Measurements from ENCODE around the gene PPP1R16B.
A peak's percentile ranks its signal among the peaks of the same experiment; 100 is the strongest.

PPP1R16B gene

DNA sequence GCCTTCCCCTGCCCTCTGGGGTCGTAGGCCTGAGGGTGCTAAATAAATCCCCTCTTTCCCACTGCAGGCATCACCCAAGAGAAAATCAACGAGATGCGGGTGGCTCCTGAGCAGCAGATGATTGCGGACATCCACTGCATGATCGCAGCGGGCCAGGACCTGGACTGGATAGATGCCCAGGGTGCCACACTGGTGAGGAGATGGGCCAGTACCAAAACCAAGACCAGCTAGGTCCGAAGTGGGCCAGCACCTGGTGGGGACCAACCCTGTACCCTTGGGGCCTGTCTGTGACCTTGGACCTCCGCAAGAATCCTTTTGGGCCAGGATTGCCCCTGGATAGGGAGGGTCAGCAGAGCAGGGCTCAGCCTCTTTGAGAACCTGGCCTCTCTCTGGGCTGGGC lies 97.1 kb downstream of the PPP1R16B start:
- DNase-seq = no peak

DNA sequence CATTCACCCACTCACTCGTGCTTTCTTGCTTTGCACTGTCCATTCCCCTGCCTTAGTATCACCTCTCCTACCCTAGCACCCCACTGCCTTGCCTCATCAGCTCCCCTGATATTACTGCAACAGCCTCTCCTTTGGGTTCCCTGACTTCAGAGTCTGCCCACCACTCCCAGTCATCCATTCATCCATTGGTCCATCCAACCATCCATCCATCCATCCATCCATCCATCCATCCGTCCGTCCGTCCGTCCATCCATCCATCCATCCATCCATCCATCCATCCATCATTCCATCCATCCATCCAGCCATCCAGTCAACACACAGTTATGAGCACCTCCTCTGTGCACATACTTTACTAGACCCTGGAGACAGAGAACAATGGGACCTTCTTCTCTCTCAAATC lies 97.8 kb downstream of the PPP1R16B start:
- no peak for DNase-seq

- no peak for DNase-seq
Observed at GRCh38 chr20:38905375-38905774, 99.9 kb downstream of the PPP1R16B start.

DNA sequence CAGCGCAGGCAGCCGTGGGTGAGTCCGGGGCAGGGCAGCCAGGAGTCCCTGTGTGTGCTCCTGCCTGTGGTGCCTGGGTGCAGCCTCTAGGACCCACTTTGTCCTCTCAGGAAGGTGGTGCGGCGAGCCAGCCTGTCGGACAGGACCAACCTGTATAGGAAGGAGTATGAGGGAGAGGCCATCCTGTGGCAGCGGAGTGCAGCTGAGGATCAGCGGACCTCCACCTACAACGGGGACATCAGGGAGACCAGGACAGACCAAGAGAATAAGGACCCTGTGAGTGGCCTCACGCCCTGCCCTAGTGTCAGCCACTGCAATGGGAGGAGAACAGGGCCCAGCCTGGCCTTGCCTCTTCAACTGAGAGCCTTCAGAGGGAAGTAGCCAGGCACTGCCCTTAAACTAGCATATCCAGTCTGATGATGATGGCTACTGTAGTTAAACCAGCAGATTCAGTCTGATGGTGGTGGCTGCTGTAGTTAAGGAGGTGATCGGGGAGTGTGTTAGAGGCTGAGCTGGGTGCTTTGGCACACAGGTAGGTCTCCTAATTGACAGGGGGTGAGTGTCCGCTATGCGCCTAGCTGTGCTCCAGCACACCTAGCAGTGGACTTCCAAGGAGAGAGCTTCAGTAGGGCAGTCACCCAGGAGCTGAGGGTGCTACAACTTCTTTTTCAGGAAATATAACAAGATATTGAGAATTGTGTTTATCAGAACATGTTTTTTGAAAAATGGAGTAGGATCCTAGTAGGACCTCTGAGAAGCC lies 102.6 kb downstream of the PPP1R16B start:
- no peak for DNase-seq

GRCh38 chr20:38915355-38915754 lies 109.9 kb downstream of the PPP1R16B start:
- DNase-seq = no peak

DNA sequence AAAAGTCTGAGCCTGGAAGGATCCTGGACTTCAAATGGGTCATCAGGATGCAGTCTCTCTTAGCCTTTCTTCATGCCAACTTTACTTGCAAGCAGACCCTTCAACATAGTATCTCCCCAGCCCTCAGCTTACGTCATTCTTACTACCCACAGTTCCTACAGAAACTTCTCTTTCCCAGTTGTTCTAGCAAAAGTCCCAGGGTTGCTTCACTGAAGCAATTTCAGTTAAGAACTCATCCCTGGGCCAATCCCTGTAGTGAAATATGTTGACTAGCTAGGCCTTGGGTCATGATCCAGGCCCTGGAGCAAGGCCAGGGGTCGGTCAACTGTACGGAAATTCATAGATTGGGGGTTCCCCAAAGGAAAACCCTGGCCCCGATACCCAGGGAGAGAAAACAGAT lies 112.2 kb downstream of the PPP1R16B start:
- no peak for DNase-seq

DNA sequence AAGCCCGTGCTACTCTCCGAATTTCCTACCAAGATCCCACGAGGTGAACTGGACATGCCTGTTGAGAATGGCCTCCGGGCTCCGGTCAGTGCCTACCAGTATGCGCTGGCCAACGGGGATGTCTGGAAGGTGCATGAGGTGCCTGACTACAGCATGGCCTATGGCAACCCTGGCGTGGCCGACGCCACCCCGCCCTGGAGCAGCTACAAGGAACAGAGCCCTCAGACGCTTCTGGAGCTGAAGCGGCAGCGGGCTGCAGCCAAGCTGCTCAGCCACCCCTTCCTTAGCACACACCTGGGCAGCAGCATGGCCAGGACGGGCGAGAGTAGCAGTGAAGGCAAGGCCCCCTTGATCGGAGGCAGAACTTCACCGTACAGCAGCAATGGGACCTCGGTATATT lies 112.7 kb downstream of the PPP1R16B start:
- DNase-seq = no peak

- DNase-seq = no peak
Observed at GRCh38 chr20:38919683-38920082, 114.2 kb downstream of the PPP1R16B start.

DNA sequence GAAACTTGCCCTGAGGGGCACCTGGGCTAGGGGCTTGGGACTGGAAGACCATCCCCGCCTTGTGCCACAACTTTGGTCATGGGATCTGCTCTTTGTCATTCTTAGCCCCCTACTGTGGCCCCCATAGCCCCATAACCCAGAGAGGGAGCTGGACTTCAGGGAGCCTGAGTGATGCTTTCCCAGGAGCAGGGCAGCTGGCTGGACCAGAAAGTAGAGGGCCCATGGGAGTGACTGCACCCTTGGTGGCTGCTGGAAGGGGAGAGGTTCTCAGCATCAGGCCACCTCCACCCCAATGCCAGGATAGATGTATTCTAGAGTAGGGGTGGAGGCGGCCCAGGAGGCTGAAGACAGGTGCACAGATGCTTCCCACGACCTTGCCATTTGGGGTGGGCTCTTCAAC lies 114.9 kb downstream of the PPP1R16B start:
- no peak for DNase-seq

GRCh38 chr20:38920851-38921250 lies 115.4 kb downstream of the PPP1R16B start:
- DNase-seq = no peak

DNA sequence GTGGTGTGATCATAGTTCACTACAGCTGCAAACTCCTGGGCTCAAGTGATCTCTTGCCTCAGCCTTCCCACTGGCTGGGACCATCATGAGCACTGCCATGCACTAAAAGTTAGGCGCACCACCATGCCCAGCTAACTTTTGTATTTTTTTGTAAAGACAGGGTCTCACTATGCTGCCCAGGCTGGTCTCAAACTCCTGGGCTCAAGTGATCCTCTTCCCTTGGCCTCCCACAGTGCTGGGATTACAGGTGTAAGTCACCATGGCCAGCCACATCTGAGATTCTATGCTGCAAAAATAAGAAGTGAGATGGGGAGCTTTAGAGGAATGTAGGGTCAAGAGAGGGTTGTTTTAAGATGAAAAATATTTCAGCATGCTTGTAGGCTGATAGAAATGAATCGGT lies 119.2 kb downstream of the PPP1R16B start:
- DNase-seq = no peak

GRCh38 chr20:38926142-38926933 lies 120.8 kb downstream of the PPP1R16B start, which contains the start of gene FAM83D:
FAM83D (plus strand) TSS chr20:38926417; CDS start chr20:38926443, 26 bp downstream.
- peak; percentile 96 for DNase-seq

DNA sequence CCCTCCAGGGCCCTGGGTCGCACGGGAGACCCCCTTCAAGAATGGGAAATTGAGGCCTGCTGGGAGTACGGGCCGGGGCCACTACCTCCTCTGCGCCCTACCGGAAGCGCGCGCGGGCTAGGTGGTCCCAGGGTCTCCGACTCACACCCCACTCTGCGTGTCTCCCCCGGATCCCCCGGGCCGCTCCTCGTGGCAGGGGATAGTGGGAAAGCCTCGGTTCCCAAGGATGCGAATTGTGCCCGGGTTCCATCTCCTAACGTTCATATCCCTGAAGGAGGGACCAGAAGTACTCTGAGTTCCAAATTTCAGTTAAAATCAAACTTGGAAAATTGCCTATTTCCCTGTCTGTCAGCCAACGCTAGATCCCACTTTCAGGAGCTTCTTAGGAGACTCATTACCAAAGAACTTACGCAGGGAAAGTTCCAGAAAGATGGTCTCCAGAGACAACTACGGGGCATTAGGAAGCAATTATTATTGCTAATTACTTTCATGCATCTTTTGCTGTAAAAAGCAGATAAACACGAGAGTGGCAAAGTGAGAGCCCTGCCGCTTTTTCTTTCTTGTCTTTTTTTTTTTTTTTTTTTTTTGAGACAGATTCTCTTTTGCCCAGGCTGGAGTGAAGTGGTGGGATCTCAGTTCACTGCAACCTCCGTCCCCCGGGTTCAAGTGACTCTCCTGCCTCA lies 121.6 kb downstream of the PPP1R16B start:
- DNase-seq = no peak

GRCh38 chr20:38927902-38928578 lies 122.5 kb downstream of the PPP1R16B start:
- no peak for DNase-seq

GRCh38 chr20:38930242-38930569 lies 124.7 kb downstream of the PPP1R16B start:
- no peak for DNase-seq

DNA sequence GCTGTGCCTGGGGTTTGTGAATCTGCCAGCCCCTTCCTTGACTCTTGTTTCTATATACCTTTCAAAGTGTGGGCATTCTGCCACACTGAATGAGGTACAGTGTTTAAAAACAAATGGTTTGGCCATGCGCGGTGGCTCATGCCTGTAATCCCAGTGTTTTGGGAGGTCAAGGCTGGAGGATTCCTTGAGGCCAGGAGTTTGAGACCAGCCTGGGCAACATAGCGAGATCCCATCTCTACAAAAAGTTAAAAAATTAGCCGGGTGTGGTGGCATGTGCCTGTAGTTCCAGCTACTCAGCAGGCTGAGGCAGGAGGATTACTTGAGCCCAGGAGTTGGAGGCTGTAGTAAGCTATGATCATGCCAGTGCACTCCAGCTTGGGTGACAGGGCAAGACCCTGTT lies 126.5 kb downstream of the PPP1R16B start:
- DNase-seq = no peak

- no peak for DNase-seq
Observed at GRCh38 chr20:38932457-38933120, 127.1 kb downstream of the PPP1R16B start.

- DNase-seq = no peak
Observed at GRCh38 chr20:38934530-38934929, 129.0 kb downstream of the PPP1R16B start.

DNA sequence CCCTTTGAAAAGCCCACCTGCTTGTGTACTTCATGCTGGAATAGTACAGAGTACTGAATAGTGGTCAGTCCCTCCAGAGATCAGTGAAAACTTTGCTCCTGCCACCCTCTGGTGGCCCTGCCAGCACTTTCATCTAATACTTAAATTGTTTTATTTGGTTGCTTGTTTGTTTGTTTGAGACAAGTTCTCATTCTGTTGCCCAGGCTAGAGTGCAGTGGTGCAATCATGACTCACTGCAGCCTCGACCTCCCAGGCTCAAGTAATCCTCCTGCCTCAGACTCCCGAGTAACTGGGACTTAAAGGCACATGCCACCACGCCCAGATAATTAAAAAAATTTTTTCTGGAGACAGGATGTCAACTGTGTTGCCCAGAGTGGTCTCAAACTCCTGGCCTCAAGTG lies 129.8 kb downstream of the PPP1R16B start:
- DNase-seq = no peak

DNA sequence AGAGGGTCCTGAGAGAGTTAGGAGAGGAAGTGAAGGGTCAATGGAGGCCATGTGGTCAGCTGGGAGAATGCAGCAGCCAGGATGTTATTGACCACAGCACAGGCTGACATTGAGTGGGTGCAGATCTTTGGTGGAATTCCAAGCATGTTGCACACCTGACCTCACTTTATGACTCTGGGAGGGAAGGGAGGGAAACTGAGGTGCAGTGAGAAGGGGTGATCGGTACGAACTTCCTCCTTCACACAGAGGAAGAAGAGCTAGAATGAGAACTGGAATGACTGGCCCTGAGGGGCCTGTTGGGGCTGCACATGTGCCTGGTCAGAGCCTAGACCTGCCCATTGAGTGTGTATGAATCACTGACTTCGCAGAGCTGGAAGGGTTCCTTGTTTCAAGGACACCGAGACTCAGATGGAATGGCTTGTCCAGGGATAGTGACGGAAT lies 130.5 kb downstream of the PPP1R16B start:
- DNase-seq = no peak

DNA sequence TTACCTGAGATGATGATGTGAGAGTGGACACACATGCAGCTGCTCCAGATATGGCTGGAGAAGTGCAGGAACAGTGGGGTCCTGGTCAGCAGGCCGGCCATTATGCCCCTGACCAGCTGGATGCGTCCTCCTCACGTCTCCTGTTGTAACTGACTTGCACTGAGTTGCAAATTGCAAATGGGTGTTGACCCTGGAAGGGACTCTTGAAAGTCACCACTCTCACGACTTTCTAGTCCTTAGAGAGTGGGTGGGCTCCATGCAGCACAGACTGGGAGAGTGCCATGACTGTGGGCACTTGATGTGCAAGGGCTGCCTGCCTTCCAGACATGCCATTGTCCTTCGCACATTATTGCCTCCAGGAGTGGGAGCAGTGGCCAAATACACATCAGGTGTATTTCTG lies 131.5 kb downstream of the PPP1R16B start:
- no peak for DNase-seq

DNA sequence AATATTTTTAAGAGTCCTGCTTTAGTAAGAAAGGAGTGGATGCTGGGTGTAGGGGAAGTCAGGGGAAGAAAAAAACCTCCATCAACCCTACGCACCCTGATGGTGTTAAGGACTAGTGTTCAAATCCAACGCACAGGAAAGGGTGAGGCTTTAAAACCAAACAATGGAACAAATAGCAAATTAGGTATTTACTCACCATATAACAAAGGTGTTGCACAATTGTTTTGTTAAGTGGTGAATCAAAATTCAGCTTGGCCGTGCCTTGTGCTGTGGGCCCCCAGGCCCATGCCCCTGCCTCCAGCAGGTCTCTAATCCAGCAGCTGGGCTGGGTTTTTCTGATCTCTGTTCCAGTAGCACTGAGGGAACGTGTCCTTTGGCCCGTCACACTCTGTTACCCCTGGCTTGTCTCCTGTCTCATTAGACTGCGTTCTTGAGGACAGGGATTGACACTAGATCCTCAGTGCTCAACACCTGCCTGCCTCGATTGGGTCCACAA lies 132.5 kb downstream of the PPP1R16B start:
- no peak for DNase-seq
